Fibroblast of pulmonary artery (primary cell): ENCODE results near the gene MAP2.

Experiments used
- DNase-seq: peaks from one replicate; pipeline ENCODE4 v3.0.0-alpha.2; 2010; ENCODE audit warnings: low read depth
- H3K4me3 ChIP-seq: replicated peaks from 2 replicates; pipeline ENCODE4 v1.5.1; 2011; ENCODE audit warnings: low read depth, mild to moderate bottlenecking, control low read depth, low read length, moderate library complexity
- CTCF ChIP-seq: IDR thresholded peaks from 2 replicates; pipeline ENCODE4 v1.5.1; 2011; ENCODE audit warnings: mild to moderate bottlenecking, control low read depth, low read length, inconsistent platforms; ENCODE audit errors: missing control alignments

The MAP2 gene

GRCh38 chr2:209579230-209579749 is 155.4 kb downstream of the MAP2 start:
- DNase-seq, result peak; percentile 23
- peak overlapping the region; percentile 50 for H3K4me3 ChIP-seq
- no peak for TF ChIP-seq CTCF

GRCh38 chr2:209581040-209581439 is 157.2 kb downstream of the MAP2 start:
- no peak overlapping the region for H3K4me3 ChIP-seq
- DNase-seq, result no peak
- no peak for TF ChIP-seq CTCF

GRCh38 chr2:209582281-209582680 is 158.4 kb downstream of the MAP2 start:
- TF ChIP-seq CTCF, result no peak
- H3K4me3 ChIP-seq, result no peak overlapping the region
- peak; percentile 1 for DNase-seq

- DNase-seq, result no peak
- no peak overlapping the region for H3K4me3 ChIP-seq
- no peak for TF ChIP-seq CTCF
Observed at GRCh38 chr2:209584472-209584871, 160.6 kb downstream of the MAP2 start.

- H3K4me3 ChIP-seq, result no peak overlapping the region
- no peak for TF ChIP-seq CTCF
- DNase-seq, result no peak
Observed at GRCh38 chr2:209584915-209585314, 161.1 kb downstream of the MAP2 start.

GRCh38 chr2:209591021-209591420 is 167.2 kb downstream of the MAP2 start:
- no peak for DNase-seq
- no peak for TF ChIP-seq CTCF
- no peak overlapping the region for H3K4me3 ChIP-seq

GRCh38 chr2:209592106-209592505 is 168.3 kb downstream of the MAP2 start:
- H3K4me3 ChIP-seq, result no peak overlapping the region
- TF ChIP-seq CTCF, result no peak
- no peak for DNase-seq
